ENCODE measurements around the gene KRTAP29-1. TPM values are rescaled to one million over a fixed set of nuclear protein-coding genes. Genes with fewer than 3 reads are reported as not detected.
"Not testable (repeated sequence)": the region's sequence is repeated elsewhere in the genome, so short reads cannot be mapped to it uniquely, and the experiment has no call there.

The KRTAP29-1 gene, protein sequence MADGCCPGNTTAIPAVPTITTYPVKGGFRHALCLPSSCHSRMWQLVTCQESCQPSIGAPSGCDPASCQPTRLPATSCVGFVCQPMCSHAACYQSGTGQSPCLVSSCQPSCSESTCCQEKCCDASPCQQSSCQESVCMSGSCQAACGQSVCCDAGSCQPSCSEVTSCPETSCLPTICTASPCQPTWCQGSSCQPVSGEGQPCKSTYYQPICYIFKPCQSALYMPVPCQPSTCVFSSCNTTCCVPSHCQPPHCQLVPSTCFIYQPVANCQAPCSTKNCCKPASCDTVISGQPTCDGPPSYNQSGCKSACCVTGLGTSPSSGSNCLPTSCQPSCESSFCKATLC
- not detected in 2 replicates for polyA plus RNA-seq (2011; rRNA removed)
- polyA plus RNA-seq (2012; cell fraction: cytosol; rRNA removed) = not detected in 2 replicates
- polyA plus RNA-seq (2012; cell fraction: nucleus; rRNA removed) = not detected in 2 replicates
- not detected in 3 replicates for polyA plus RNA-seq (2017; fragmentation: RNase III; extraction: RNeasy Plus Mini Kit Qiagen cat#74134 plus additional on column Dnase treatment)
- not detected in 2 replicates for polyA minus RNA-seq (2011; rRNA and poly(A)+ RNA removed)

DNA sequence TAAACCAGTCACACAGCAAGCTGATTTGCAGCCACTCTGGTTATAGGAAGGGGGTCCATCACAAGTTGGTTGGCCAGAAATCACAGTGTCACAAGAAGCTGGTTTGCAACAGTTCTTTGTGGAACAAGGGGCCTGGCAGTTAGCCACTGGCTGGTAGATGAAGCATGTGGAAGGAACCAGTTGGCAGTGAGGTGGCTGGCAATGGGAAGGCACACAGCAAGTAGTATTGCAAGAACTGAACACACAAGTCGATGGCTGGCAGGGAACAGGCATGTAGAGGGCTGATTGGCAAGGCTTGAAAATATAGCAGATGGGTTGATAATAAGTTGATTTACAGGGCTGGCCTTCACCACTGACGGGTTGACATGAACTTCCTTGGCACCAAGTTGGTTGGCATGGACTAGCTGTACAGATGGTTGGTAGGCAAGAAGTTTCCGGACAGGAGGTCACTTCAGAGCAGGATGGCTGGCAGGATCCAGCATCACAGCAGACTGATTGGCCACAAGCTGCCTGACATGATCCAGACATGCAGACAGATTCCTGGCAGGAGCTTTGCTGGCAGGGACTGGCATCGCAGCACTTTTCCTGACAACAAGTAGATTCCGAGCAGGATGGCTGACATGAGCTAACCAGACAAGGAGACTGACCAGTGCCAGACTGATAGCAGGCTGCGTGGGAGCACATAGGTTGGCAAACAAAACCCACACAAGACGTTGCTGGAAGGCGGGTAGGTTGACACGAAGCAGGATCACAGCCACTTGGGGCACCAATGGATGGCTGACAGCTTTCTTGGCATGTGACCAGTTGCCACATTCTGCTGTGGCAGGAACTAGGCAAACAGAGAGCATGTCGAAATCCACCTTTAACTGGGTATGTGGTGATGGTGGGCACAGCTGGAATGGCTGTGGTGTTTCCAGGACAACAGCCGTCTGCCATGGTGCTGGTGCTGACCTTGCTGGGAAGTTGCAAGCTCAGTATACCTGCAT is at the start of gene KRTAP29-1:
Gene KRTAP29-1, minus strand, starts transcription at position 936 of the 986 bp plus-strand sequence. Its CDS starts 0 bp downstream, at position 936.
- ATAC-seq (peak in 1 of 2 experiments; percentile 22; a peak in 1 of 6 replicates), FAIRE-seq (no peak), DNase-seq (ENCODE audit: low read depth in 1 of 2, low spot score in 1 of 2) (no peak)
- Histone ChIP-seq H3K27ac (no peak within 1 kb of the TSS), H3K4me3 (no peak within 1 kb of the TSS), H3K4me2 (no peak within 1 kb of the TSS), H3K9me3 (no peaks in the 10 kb centered on the region), H3K4me1 (no peaks in the 10 kb centered on the region)
- ChIA-PET CTCF (interaction anchor here (1.0 to 3.3 kb wide), 7 partner anchors 10 to 361 kb away, joined by 3 to 10 read pairs (median 6); partner anchors contain the start of gene KRTAP4-4), POLR2A (no interaction called here)
- 48% methylated on average over 11 of the region's 11 CpGs for WGBS (ENCODE audit: missing lambda C conversion rate)
- TF ChIP-seq HDAC2 (IDR thresholded peaks at IDR 0.05) (no peak), RCOR1 (IDR thresholded peaks at IDR 0.05; ENCODE audit: low read depth, low read length) (no peak), HOXB5 (CRISPR knock-in tag; IDR thresholded peaks at IDR 0.05) (no peak), KDM5A (IDR thresholded peaks at IDR 0.05) (no peak), NPAS2 (CRISPR knock-in tag; IDR thresholded peaks at IDR 0.05; ENCODE audit: borderline replicate concordance) (no peak), FOSL2 (IDR thresholded peaks at IDR 0.05) (no peak), FOSL2 (CRISPR knock-in tag; IDR thresholded peaks at IDR 0.05) (no peak), FOXS1 (CRISPR knock-in tag; IDR thresholded peaks at IDR 0.05) (no peak), TFCP2L1 (CRISPR knock-in tag; IDR thresholded peaks at IDR 0.05) (no peak), EP300 (IDR thresholded peaks at IDR 0.05) (no peak), RARB (CRISPR knock-in tag; IDR thresholded peaks at IDR 0.05) (no peak), PHF8 (IDR thresholded peaks at IDR 0.05; ENCODE audit: borderline replicate concordance, low read depth) (no peak), NR3C1 (IDR thresholded peaks at IDR 0.05) (no peak), RFX5 (IDR thresholded peaks at IDR 0.05) (no peak), BHLHE40 (IDR thresholded peaks at IDR 0.05; ENCODE audit: low read depth, low read length) (no peak)
- TF ChIP-seq, protein P1, sequence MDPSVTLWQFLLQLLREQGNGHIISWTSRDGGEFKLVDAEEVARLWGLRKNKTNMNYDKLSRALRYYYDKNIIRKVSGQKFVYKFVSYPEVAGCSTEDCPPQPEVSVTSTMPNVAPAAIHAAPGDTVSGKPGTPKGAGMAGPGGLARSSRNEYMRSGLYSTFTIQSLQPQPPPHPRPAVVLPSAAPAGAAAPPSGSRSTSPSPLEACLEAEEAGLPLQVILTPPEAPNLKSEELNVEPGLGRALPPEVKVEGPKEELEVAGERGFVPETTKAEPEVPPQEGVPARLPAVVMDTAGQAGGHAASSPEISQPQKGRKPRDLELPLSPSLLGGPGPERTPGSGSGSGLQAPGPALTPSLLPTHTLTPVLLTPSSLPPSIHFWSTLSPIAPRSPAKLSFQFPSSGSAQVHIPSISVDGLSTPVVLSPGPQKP (IDR thresholded peaks at IDR 0.05; ENCODE audit: low read depth, low read length) = no peak
- TF ChIP-seq, protein P2, sequence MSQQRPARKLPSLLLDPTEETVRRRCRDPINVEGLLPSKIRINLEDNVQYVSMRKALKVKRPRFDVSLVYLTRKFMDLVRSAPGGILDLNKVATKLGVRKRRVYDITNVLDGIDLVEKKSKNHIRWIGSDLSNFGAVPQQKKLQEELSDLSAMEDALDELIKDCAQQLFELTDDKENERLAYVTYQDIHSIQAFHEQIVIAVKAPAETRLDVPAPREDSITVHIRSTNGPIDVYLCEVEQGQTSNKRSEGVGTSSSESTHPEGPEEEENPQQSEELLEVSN (IDR thresholded peaks at IDR 0.05; ENCODE audit: borderline replicate concordance, low read depth) = no peak
- TF ChIP-seq, protein P3, sequence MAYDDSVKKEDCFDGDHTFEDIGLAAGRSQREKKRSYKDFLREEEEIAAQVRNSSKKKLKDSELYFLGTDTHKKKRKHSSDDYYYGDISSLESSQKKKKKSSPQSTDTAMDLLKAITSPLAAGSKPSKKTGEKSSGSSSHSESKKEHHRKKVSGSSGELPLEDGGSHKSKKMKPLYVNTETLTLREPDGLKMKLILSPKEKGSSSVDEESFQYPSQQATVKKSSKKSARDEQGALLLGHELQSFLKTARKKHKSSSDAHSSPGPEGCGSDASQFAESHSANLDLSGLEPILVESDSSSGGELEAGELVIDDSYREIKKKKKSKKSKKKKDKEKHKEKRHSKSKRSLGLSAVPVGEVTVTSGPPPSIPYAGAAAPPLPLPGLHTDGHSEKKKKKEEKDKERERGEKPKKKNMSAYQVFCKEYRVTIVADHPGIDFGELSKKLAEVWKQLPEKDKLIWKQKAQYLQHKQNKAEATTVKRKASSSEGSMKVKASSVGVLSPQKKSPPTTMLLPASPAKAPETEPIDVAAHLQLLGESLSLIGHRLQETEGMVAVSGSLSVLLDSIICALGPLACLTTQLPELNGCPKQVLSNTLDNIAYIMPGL (CRISPR knock-in tag; IDR thresholded peaks at IDR 0.05; ENCODE audit: borderline replicate concordance) = no peak

DNA sequence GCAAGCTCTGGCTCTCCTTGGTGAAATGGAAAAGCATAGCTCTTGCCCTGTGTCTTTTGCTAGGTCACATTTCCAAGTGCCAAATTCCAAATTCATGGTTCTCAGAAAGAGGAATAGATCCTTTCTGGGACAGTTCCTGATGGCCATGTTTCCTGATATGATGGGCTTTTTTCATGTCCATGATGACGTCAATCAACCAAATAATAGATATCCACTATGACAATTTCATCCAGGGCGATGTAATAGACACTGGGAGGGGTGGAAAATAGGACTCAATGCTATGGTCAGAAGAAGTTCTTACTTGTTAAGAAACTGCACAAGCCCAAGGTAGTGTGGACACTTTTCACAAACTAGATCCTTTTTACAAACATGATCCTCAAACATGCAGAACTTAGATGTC is 48.5 kb upstream of the KRTAP29-1 start:
- FAIRE-seq (no peak), ATAC-seq (no peak), DNase-seq (ENCODE audit: low read depth in 1 of 2, low spot score in 1 of 2) (no peak)
- WGBS (ENCODE audit: missing lambda C conversion rate) = 48% methylated on average over 2 of the region's 2 CpGs
- Histone ChIP-seq H3K4me3 (no peak overlapping the region), H3K4me2 (no peak overlapping the region), H3K4me1 (no peaks in the 10 kb centered on the region), H3K27ac (no peak overlapping the region), H3K9me3 (peaks cover 6% of the 10 kb centered on the region)
- POLR2A ChIA-PET = no interaction called here
- CTCF ChIA-PET = interaction anchor here (0.7 to 1.2 kb wide), 3 partner anchors 13 to 62 kb away, joined by 3 read pairs; no protein-coding TSS in a partner anchor
- TF ChIP-seq, protein P4, sequence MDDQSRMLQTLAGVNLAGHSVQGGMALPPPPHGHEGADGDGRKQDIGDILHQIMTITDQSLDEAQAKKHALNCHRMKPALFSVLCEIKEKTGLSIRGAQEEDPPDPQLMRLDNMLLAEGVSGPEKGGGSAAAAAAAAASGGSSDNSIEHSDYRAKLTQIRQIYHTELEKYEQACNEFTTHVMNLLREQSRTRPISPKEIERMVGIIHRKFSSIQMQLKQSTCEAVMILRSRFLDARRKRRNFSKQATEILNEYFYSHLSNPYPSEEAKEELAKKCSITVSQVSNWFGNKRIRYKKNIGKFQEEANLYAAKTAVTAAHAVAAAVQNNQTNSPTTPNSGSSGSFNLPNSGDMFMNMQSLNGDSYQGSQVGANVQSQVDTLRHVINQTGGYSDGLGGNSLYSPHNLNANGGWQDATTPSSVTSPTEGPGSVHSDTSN (IDR thresholded peaks at IDR 0.05) = no peak
- TF ChIP-seq, protein P1 (IDR thresholded peaks at IDR 0.05; ENCODE audit: low read depth, low read length) = no peak
- TF ChIP-seq KDM5A (IDR thresholded peaks at IDR 0.05) (no peak), ZC3H11A (IDR thresholded peaks at IDR 0.05) (no peak), FOSB (CRISPR knock-in tag; IDR thresholded peaks at IDR 0.05) (no peak), HDAC2 (IDR thresholded peaks at IDR 0.05) (no peak)
- TF ChIP-seq, protein P2 (IDR thresholded peaks at IDR 0.05; ENCODE audit: borderline replicate concordance, low read depth) = no peak

DNA sequence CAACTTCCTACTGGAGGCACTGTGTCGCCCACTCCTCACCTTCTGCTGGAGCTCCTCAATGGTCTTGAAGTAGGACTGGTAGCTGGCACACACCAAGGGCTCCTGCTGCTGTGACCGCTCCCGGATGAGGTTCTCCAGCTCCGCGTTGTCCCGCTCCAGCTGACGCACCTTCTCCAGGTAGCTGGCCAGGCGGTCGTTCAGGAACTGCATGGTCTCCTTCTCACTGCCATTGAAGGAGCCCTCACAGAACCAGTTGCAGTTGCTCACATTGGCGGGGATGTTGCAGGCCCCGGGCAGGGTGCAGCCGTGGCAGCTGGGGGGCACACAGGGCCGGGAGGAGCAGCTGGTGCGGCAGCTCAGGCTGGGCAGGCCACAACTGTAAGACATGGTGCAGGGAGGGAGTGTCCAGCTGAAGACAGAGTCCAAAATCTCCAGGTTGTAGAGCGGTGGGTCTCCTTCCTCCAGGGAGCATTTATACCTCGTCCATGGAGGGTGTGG is 47.8 kb upstream of the KRTAP29-1 start, which contains the start of gene KRT33A:
Gene KRT33A, minus strand, starts transcription at position 448 of the 498 bp plus-strand sequence. Its CDS starts 61 bp downstream, at position 387.
- FAIRE-seq; POLR2A ChIA-PET; H3K9me3 ChIP-seq; H3K4me3 ChIP-seq; H3K4me2 ChIP-seq; DNase-seq (ENCODE audit: low read depth in 1 of 2, low spot score in 1 of 2); ATAC-seq; H3K4me1 ChIP-seq; H3K27ac ChIP-seq: not testable (repeated sequence)
- 60% methylated on average over 16 of the region's 16 CpGs for WGBS (ENCODE audit: missing lambda C conversion rate)
- CTCF ChIA-PET = interaction anchor here (0.9 to 3.7 kb wide), 7 partner anchors 8 to 199 kb away, joined by 3 to 19 read pairs (median 3); no protein-coding TSS in a partner anchor

All from A549 (cell line).